Hematopoietic multipotent progenitor cell treated with erythropoietin and hydrocortisone succinate and interleukin-3 and kit ligand, for 15 days (in vitro differentiated cells): ENCODE data around the gene ZC3H15.

ENCODE experiments used
- DNase-seq: peaks from one replicate; pipeline ENCODE4 v3.0.0-alpha.2; 2015; ENCODE audit warnings: low spot score

The ZC3H15 gene

DNA sequence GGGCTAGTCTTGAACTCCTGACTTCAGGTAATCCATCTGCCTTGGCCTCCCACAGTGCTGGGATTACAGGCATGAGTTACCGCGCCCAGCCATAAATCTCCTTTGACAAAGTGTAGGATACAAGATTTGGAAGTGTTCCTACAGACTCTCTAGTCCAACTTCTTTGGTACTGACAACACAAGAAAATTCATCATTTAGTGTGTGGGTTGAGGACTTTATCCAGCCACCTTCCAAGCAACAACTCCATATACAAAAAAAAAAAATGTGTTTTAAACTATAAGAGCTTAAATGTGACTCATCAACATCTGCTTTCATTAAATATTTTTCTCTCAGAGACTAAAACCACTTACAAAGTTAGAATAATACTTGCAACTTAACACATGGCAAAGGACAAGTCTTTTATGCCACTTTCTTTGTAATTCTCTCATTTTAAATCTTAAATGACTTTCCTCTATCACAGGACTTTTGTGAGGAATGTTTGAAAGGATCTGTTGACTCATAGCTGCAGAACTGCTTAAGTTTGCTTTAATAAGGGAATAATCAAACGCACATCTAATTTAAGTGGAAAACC lies 57.6 kb downstream of the ZC3H15 start:
- no peak for DNase-seq

DNA sequence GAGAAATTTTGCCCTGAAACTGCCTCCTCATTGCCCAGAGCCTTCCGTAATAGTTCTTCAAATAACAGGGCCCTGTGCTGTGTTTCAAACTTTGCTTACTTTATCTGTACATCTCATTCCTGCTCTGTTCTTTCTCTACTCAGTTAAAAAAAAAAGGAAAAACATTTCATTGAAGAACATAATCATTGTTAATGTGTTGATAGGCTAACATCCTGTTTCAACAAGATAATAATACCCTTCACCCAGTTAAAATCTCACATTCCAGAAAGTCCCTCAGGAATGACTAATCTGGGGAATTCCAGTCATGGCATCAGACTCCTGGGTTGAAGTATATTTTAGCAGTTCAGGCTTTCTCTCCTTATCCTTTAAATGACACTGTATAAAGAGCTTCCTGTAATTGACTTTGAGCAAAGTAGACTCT lies 58.2 kb downstream of the ZC3H15 start:
- no peak for DNase-seq

DNA sequence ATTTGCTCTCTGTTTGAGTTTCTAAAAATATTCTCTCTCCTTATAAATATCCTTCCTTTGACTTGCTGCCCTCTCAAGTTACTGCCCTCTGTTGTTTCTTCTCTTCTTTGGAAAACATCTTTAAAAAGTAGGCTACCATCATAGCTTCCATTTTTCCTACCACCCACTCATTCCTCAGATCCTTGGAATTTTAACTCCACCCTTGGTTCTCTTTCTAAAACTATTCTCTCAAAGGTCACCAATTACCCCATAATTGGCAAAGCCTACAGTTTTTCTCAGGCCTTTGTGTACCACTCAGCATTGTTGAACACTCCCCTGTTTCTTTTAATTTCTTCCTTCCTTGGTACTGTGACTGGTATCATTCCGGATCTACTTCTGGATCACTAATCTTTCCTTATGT lies 60.8 kb downstream of the ZC3H15 start:
- DNase-seq: no peak

DNA sequence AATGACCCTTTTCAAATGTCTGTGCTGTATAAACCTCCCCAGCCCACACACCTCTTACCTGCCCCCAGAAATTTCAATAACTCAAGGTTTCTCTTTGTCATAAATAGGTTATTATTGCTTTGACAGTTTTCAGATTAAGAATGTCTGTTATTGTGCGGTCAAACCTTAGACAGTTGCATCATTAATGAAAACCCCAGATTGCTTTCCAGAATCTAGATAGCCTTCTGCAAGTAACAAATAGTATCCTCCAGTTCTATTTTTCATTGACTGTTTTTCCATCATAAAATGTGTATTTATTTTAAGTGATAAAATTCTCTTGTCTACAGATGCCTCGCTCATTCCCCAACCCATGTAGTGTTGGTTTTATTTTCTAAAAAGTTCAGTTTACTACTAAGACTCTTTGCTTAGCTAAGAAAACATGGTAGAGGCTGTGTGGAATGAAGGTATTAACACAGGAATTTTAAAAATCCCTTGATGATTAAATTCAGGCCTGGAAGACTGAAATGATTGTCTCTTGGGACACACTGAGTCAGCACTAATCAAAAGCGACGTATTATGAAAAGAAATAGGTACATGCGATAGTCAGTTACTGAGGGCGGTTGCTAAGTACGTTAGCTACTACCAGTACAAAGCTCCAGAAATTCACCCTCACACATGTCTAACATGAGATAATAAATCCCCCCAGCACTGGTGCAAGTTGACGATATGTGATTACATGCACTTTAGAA lies 65.4 kb downstream of the ZC3H15 start:
- DNase-seq: no peak

DNA sequence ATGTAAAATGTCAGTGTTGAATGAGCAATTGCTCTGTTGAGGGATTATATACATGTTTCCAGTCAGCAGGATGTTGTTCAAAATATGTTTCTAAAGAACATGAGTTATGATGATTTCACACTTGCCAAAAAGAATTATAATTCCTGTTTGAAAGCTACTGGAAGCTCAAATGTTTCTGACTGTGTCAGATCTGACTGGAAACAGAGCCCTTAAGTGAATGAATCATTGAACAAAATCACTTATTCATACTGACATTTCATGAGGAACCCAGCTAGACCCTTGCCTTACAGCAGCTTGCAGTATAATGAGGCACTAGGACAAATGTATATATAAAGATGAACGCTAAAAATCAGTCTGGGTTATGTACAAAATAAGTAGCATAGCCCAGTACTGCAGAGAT lies 68.4 kb downstream of the ZC3H15 start:
- DNase-seq: no peak

DNA sequence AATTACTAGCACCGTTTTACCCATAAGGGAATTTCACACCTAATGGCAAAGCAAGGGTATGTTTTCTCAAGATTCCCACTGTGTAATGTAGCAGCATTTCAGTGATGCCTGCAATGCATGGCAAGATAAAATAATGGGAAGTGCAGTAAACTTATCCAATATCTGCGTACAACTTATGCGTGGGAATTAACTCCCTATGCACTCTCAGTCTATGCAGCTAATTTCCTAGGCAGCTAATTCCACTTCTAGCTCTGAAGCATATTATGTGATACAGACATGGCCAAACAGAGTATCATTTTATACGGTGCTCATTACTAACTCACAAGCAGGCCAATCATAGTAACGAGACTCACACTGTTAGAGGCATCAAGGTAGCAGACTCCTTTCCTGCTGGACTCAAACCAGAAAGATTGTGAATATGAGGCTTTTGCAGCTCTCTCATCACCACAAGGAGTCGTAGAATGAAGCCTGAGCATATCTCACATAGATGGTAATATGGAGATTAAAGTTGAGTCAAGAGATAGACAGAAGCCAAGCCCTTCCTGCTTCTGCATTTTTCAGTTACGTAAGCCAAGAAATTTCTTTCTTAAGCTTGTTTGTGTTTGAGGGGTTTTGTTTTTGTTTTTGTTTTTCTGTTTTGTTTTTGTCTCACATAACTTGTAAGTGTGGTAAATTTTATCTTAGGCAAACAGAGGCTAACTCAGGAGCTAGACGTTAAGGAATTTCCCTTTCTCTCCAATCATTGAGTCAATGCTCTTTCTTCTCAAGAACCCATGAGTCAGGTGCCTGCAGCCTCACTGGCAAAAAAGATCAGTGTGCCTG lies 69.0 kb downstream of the ZC3H15 start:
- DNase-seq: no peak

DNA sequence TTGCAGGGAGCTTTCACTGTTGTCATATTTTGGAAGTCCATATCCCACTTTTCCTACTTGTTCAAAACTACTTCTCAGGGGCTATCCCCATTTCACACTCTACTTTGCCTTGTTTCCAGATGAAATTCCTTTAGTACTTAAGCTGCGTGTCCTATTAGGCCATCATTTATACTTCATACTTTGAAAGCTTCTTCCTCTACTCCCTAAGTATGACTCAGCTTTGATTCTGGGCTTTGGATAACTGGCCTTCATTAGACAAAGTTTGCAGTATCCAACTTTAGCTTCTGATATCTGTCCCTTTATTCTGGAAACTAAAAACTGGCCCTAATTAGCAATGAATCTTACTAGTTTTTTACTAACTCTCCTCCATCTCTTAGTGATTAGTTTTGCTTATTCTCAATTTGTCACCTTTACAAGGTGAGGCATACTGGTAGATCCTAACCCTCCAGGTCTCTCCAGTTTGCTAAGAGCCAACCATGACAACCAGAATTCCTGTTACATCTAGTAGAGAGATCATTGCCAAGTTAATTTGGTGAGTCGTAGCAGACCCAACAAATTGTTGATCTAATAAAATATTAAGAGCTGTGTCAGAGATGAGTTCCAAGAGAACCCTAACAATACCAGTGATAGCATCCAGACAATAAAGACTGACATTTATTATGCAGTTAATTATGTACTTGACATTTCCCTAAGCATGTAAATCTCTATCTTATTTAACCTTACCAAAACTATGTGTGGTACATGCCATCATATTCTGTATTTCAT lies 72.6 kb downstream of the ZC3H15 start:
- DNase-seq: no peak
